CD4-positive, alpha-beta memory T cell (primary cell): ENCODE measurements around the gene FAM210B. TPM values are rescaled to one million over a fixed set of nuclear protein-coding genes. Genes with fewer than 3 reads are reported as not detected.
"Not testable (repeated sequence)": the region's sequence is repeated elsewhere in the genome, so short reads cannot be mapped to it uniquely, and the experiment has no call there.

ENCODE experiments used
- CTCF ChIA-PET: fragments of 350-600 bp; sonication (Branson Sonifier 250); formaldehyde crosslinking; loops from one replicate; lab custom pipeline; 2021; ENCODE audit warnings: inconsistent platforms; ENCODE audit not compliant: partially characterized antibody; lab: Charles Lee
- POLR2A ChIA-PET: fragments of 350-600 bp; sonication (Branson Sonifier 250); formaldehyde crosslinking; loops from one replicate; lab custom pipeline; 2021; ENCODE audit not compliant: partially characterized antibody; lab: Charles Lee
- DNase-seq, 5 donors: peaks; one replicate each; pipeline versions ENCODE4 v3.0.0 to v3.0.0-alpha.2; 2020 to 2022; ENCODE audit warnings: mixed read lengths in 1 of 5
- H3K27ac ChIP-seq: one replicate; pipeline ENCODE4 v1.7.0; 2013; ENCODE audit warnings: low read depth, low read length
- H3K27me3 ChIP-seq: 2 replicates; pipeline ENCODE4 v1.7.0; 2013; ENCODE audit warnings: mild to moderate bottlenecking, low read length, moderate library complexity; ENCODE audit not compliant: insufficient read depth
- H3K36me3 ChIP-seq: 2 replicates; pipeline ENCODE4 v1.7.0; 2013; ENCODE audit warnings: mild to moderate bottlenecking, low read length, moderate library complexity; ENCODE audit not compliant: insufficient read depth
- H3K4me1 ChIP-seq: 2 replicates; pipeline ENCODE4 v1.7.0; 2013; ENCODE audit warnings: mild to moderate bottlenecking, low read length, moderate library complexity; ENCODE audit not compliant: insufficient read depth
- H3K4me3 ChIP-seq, 2 donors: one replicate each; pipeline ENCODE4 v1.7.0; 2013; ENCODE audit warnings: low read length in 2 of 2, mild to moderate bottlenecking in 1 of 2
- H3K9me3 ChIP-seq, 2 donors: one replicate each; pipeline ENCODE4 v1.7.0; 2013; ENCODE audit warnings: low read length in 2 of 2, control low read depth in 1 of 2; ENCODE audit not compliant: control insufficient read depth in 1 of 2
- H3K27ac Mint-ChIP-seq, 7 donors: one replicate each; pipeline ENCODE4 v1.8.0; 2020 to 2021; ENCODE audit warnings: mixed read lengths in 7 of 7, mild to moderate bottlenecking in 6 of 7, inconsistent platforms in 3 of 7, moderate library complexity in 3 of 7
- H3K27me3 Mint-ChIP-seq, 2 donors: one replicate each; pipeline ENCODE4 v1.8.0; 2020 to 2021; ENCODE audit warnings: mixed read lengths in 2 of 2
- H3K36me3 Mint-ChIP-seq, 2 donors: one replicate each; pipeline ENCODE4 v1.8.0; 2020 to 2021; ENCODE audit warnings: mixed read lengths in 2 of 2, inconsistent platforms in 1 of 2, mild to moderate bottlenecking in 1 of 2
- H3K4me1 Mint-ChIP-seq, 4 donors: one replicate each; pipeline ENCODE4 v1.8.0; 2020 to 2021; ENCODE audit warnings: mixed read lengths in 4 of 4, mild to moderate bottlenecking in 1 of 4
- H3K4me3 Mint-ChIP-seq, 8 donors: one replicate each; pipeline ENCODE4 v1.8.0; 2020 to 2021; ENCODE audit warnings: mixed read lengths in 8 of 8, mild to moderate bottlenecking in 7 of 8, moderate library complexity in 6 of 8, inconsistent platforms in 3 of 8
- H3K9me3 Mint-ChIP-seq, 8 donors: one replicate each; pipeline ENCODE4 v1.8.0; 2020 to 2021; ENCODE audit warnings: mixed read lengths in 8 of 8, mild to moderate bottlenecking in 5 of 8, inconsistent platforms in 3 of 8, moderate library complexity in 1 of 8
- intact Hi-C: fragments of 100-400 bp; cut with micrococcal nuclease; formaldehyde crosslinking; loops from one replicate; pipeline ENCODE4 v1.15.1; 2023
- polyA plus RNA-seq, 2 donors: library from polyadenylated mRNA; unstranded; fragments of 300-500 nt; fragmentation: Illumina TruSeq; gene quantifications; one replicate each; pipeline ENCODE4 v1.2.3, GENCODE V29; 2021
- total RNA-seq, 2 experiments: library from RNA; stranded (reverse); gene quantifications; one replicate each; pipeline ENCODE4 v1.2.3, GENCODE V29; 2021

FAM210B gene
- total and polyA plus RNA-seq, 4 experiments from 2014 or later: 28.7 to 38.8 (median 35.3) TPM

GRCh38 chr20:56395166-56395565, 36.4 kb downstream of the FAM210B start:
- intact Hi-C loops: loop anchor here (10.0 kb wide), 1 partner anchor 1230 kb away; the partner anchor contains the start of gene ZBP1
- DNase-seq: no peak
- Histone ChIP-seq H3K9me3 (no peaks in the 10 kb centered on the region), H3K27ac (no peak overlapping the region), H3K4me3 (no peak overlapping the region), H3K27me3 (no peaks in the 10 kb centered on the region), H3K4me1 (peaks cover 40% of the 10 kb centered on the region), H3K36me3 (peaks cover 45% of the 10 kb centered on the region)
- POLR2A ChIA-PET: interaction anchor here (1.1 to 5.9 kb wide), 4 partner anchors 9 to 74 kb away, joined by 3 to 58 read pairs (median 5); partner anchors contain the start of genes CASS4, FAM210B and RTF2
- CTCF ChIA-PET: interaction anchor here (0.7 to 3.3 kb wide), 6 partner anchors 9 to 121 kb away, joined by 3 to 9 read pairs (median 4); partner anchors contain the start of gene CASS4
- peaks cover 31 to 53% of the 10 kb centered on the region in 2 donors for H3K36me3 Mint-ChIP-seq
- peak overlapping the region in 5 of 7 donors; percentile 42 to 79 (median 62) for H3K27ac Mint-ChIP-seq
- peaks cover 27 to 37% (median 32%) of the 10 kb centered on the region in 4 donors for H3K4me1 Mint-ChIP-seq
- H3K27me3 Mint-ChIP-seq: no peaks in the 10 kb centered on the region
- peak overlapping the region in 1 of 8 donors; percentile 29 for H3K4me3 Mint-ChIP-seq
- no peaks in the 10 kb centered on the region for H3K9me3 Mint-ChIP-seq

- Mint-ChIP-seq H3K36me3 (peaks cover 55 to 76% of the 10 kb centered on the region in 2 donors), H3K4me3 (no peak overlapping the region), H3K27ac (peak overlapping the region in 6 of 7 donors; percentile 43 to 84 (median 68)), H3K4me1 (peaks cover 11 to 30% (median 18%) of the 10 kb centered on the region in 4 donors), H3K27me3 (no peaks in the 10 kb centered on the region), H3K9me3 (no peaks in the 10 kb centered on the region)
- intact Hi-C loops: loop anchor here (1.0 to 2.0 kb wide), 4 partner anchors 8 to 116 kb away; partner anchors contain the start of genes AURKA, CSTF1 and RTF2
- Histone ChIP-seq H3K4me1 (peaks cover 15% of the 10 kb centered on the region), H3K36me3 (peaks cover 73% of the 10 kb centered on the region), H3K27ac (no peak overlapping the region), H3K27me3 (no peaks in the 10 kb centered on the region), H3K9me3 (no peaks in the 10 kb centered on the region), H3K4me3 (no peak overlapping the region)
- CTCF ChIA-PET: interaction anchor here (0.6 to 2.1 kb wide), 11 partner anchors 9 to 181 kb away, joined by 3 to 21 read pairs (median 4); partner anchors contain the start of gene CASS4
- POLR2A ChIA-PET: interaction anchor here (0.6 to 1.9 kb wide), 2 partner anchors 12 to 111 kb away, joined by 3 to 4 read pairs; partner anchors contain the start of gene CASS4
- peak; percentile 65 to 70 (median 70) for DNase-seq
These were observed 41.3 kb downstream of the FAM210B start for GRCh38 chr20:56400001-56400640.

DNA sequence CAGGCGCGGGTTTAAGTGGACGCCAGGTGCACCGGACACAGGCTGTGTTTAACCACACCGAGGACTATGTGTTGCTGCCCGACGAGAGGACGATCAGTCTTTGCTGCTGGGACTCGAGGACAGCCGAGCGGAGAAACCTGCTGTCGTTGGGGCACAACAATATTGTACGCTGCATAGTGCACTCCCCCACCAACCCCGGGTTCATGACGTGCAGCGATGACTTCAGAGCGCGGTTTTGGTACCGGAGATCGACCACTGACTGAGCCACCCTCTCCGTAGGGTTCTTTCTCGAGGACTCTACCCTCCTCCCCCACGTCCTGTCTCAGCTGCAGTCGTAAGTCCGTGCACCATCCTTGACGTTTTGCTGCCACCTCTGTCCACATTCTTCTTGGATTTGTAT, 44.7 kb downstream of the FAM210B start:
- Mint-ChIP-seq H3K4me1 (peaks cover 10 to 38% (median 15%) of the 10 kb centered on the region in 4 donors), H3K36me3 (peaks cover 62 to 74% of the 10 kb centered on the region in 2 donors), H3K4me3 (peak overlapping the region in 2 of 8 donors; percentile 69 to 83), H3K27ac (peak overlapping the region in 4 of 7 donors; percentile 25 to 95 (median 56)), H3K27me3 (no peaks in the 10 kb centered on the region), H3K9me3 (no peaks in the 10 kb centered on the region)
- Histone ChIP-seq H3K27ac (no peak overlapping the region), H3K36me3 (peaks cover 65% of the 10 kb centered on the region), H3K9me3 (no peaks in the 10 kb centered on the region), H3K27me3 (no peaks in the 10 kb centered on the region), H3K4me3 (no peak overlapping the region), H3K4me1 (peaks cover 11% of the 10 kb centered on the region)
- CTCF ChIA-PET: interaction anchor here (2.0 kb wide), 1 partner anchor 8 kb away, joined by 6 read pairs; no protein-coding TSS in a partner anchor
- intact Hi-C loops: no loop called here
- DNase-seq: peak in 1 of 5 donors; percentile 74
- POLR2A ChIA-PET: interaction anchor here (1.0 to 1.8 kb wide), 2 partner anchors 8 to 9 kb away, joined by 3 to 5 read pairs; partner anchors contain the start of gene CASS4

- intact Hi-C loops, H3K4me1 ChIP-seq, H3K4me3 Mint-ChIP-seq, POLR2A ChIA-PET, H3K27me3 ChIP-seq, H3K27ac ChIP-seq, H3K4me3 ChIP-seq, H3K27me3 Mint-ChIP-seq, H3K9me3 ChIP-seq, H3K9me3 Mint-ChIP-seq, DNase-seq: not testable (repeated sequence)
- peaks cover 53 to 65% of the 10 kb centered on the region in 2 donors for H3K36me3 Mint-ChIP-seq
- CTCF ChIA-PET: interaction anchor here (1.6 to 2.0 kb wide), 2 partner anchors 8 to 10 kb away, joined by 5 to 6 read pairs; no protein-coding TSS in a partner anchor
- peaks cover 6 to 43% (median 13%) of the 10 kb centered on the region in 4 donors for H3K4me1 Mint-ChIP-seq
- H3K36me3 ChIP-seq: peaks cover 53% of the 10 kb centered on the region
- H3K27ac Mint-ChIP-seq: peak overlapping the region in 2 of 7 donors; percentile 7 to 69
These were observed 46.6 kb downstream of the FAM210B start for GRCh38 chr20:56405356-56405755.

GRCh38 chr20:56406910-56407309, 48.1 kb downstream of the FAM210B start:
- no peak for DNase-seq
- Mint-ChIP-seq H3K4me1 (peaks cover 13 to 53% (median 20%) of the 10 kb centered on the region in 4 donors), H3K9me3 (no peaks in the 10 kb centered on the region), H3K27me3 (no peaks in the 10 kb centered on the region), H3K4me3 (no peak overlapping the region), H3K27ac (peak overlapping the region in 1 of 7 donors; percentile 10), H3K36me3 (peaks cover 48 to 56% of the 10 kb centered on the region in 2 donors)
- no peak overlapping the region for H3K4me3 ChIP-seq
- H3K27ac ChIP-seq: no peak overlapping the region
- CTCF ChIA-PET: interaction anchor here (1.6 kb wide), 1 partner anchor 9 kb away, joined by 5 read pairs; no protein-coding TSS in a partner anchor
- intact Hi-C loops: no loop called here
- peaks cover 12% of the 10 kb centered on the region for H3K4me1 ChIP-seq
- POLR2A ChIA-PET: interaction anchor here (0.9 to 1.4 kb wide), 2 partner anchors 12 to 13 kb away, joined by 3 to 4 read pairs; no protein-coding TSS in a partner anchor
- H3K27me3 ChIP-seq: no peaks in the 10 kb centered on the region
- peaks cover 44% of the 10 kb centered on the region for H3K36me3 ChIP-seq
- no peaks in the 10 kb centered on the region for H3K9me3 ChIP-seq

DNA sequence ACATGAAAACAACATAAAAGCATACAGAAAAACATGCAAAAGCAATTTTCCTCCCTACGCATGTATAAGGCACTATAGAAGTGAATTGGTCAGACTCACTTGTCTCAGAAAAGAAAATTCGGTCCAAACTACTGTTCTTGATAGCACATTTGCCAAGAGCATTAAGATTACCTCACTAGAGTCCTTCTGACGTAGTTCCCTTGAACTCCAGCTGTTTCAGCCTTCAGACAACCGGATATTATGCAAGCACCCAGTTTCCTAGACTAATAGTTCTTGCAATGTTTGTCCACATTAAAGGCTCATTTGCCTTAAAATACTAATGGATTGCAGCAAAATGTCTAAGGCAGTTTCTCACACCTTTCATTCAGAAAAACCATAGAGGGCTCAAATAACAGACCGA, 50.7 kb downstream of the FAM210B start:
- H3K27ac ChIP-seq: no peak overlapping the region
- peaks cover 22 to 62% (median 34%) of the 10 kb centered on the region in 4 donors for H3K4me1 Mint-ChIP-seq
- no peak overlapping the region for H3K4me3 ChIP-seq
- H3K4me1 ChIP-seq: peaks cover 35% of the 10 kb centered on the region
- DNase-seq: no peak
- peaks cover 27% of the 10 kb centered on the region for H3K36me3 ChIP-seq
- CTCF ChIA-PET: interaction anchor here (0.7 to 1.6 kb wide), 4 partner anchors 9 to 32 kb away, joined by 3 to 4 read pairs (median 4); no protein-coding TSS in a partner anchor
- intact Hi-C loops: no loop called here
- no peaks in the 10 kb centered on the region for H3K27me3 Mint-ChIP-seq
- no peaks in the 10 kb centered on the region for H3K27me3 ChIP-seq
- H3K9me3 ChIP-seq: no peaks in the 10 kb centered on the region
- H3K9me3 Mint-ChIP-seq: no peaks in the 10 kb centered on the region
- POLR2A ChIA-PET: interaction anchor here (0.9 to 1.3 kb wide), 4 partner anchors 9 to 15 kb away, joined by 3 to 8 read pairs (median 4); no protein-coding TSS in a partner anchor
- H3K4me3 Mint-ChIP-seq: no peak overlapping the region
- peaks cover 34 to 49% of the 10 kb centered on the region in 2 donors for H3K36me3 Mint-ChIP-seq
- peak overlapping the region in 3 of 7 donors; percentile 59 to 94 (median 65) for H3K27ac Mint-ChIP-seq
